Cardiac fibroblast (primary cell): ENCODE results near the gene LETM1.

Experiments used
- DNase-seq, 2 donors: peaks; one replicate each; pipeline versions ENCODE4 v3.0.0 to v3.0.0-alpha.2; 2010; ENCODE audit warnings: low read depth in 2 of 2
- H3K4me3 ChIP-seq, 2 donors: replicated peaks in 1 of 2; 1 replicate in 1 of 2; 2 replicates in 1 of 2; pipeline ENCODE4 v1.5.1; 2011; ENCODE audit warnings: low read depth in 2 of 2, low read length in 2 of 2, mild to moderate bottlenecking in 2 of 2, moderate library complexity in 1 of 2
- TF ChIP-seq, protein P1 (sequence below): IDR thresholded peaks from one replicate; pipeline ENCODE4 v1.5.1; 2011; ENCODE audit warnings: low read depth, mild to moderate bottlenecking, low read length, inconsistent platforms

Gene LETM1

DNA sequence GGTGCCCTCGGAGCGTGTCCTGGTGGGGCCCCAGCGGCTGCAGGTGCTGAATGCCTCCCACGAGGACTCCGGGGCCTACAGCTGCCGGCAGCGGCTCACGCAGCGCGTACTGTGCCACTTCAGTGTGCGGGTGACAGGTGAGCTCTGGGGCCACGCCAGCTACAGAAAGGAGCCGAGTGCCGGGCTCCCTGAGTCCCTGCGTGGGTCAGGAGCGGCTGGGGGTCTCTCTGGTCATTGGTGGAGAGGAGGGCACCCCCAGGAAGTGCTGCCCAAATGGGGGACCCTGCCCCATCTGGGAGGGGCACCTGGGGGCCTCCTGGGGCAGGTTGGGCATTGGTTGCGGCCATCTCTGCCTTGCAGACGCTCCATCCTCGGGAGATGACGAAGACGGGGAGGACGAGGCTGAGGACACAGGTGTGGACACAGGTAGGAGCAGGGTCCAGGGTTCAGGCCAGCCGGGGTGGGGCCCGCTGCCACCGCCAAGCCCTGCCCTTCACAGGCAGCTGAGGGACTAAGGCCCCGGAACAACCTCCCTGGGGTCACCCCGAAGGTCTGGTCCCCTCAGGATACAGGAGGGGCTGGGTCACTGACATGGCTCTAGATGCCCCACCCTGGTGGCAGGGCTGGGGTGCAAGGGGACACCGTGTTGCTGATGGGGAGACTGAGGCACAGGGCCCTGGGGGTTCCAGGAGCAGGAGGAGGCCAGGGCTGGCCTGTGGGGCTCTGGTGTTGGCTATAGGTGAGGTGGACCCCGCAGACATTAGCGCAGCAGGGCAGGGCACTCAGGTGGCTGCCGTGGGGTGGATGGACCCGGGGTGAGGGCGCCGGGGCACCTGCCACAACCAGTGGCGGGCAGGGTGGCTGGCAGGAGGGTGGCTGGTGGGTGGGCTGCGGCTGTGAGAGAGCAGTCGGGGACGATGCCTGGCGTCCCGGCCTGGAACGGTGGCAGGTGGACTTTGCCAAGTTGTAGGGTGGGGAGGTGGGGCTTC lies 56.3 kb downstream of the LETM1 start:
- no peak for DNase-seq
- H3K4me3 ChIP-seq = no peak overlapping the region
- TF ChIP-seq, protein P1, sequence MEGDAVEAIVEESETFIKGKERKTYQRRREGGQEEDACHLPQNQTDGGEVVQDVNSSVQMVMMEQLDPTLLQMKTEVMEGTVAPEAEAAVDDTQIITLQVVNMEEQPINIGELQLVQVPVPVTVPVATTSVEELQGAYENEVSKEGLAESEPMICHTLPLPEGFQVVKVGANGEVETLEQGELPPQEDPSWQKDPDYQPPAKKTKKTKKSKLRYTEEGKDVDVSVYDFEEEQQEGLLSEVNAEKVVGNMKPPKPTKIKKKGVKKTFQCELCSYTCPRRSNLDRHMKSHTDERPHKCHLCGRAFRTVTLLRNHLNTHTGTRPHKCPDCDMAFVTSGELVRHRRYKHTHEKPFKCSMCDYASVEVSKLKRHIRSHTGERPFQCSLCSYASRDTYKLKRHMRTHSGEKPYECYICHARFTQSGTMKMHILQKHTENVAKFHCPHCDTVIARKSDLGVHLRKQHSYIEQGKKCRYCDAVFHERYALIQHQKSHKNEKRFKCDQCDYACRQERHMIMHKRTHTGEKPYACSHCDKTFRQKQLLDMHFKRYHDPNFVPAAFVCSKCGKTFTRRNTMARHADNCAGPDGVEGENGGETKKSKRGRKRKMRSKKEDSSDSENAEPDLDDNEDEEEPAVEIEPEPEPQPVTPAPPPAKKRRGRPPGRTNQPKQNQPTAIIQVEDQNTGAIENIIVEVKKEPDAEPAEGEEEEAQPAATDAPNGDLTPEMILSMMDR = no peak

GRCh38 chr4:1798580-1799386 lies 57.2 kb downstream of the LETM1 start:
- no peak overlapping the region for H3K4me3 ChIP-seq
- TF ChIP-seq, protein P1 = no peak
- DNase-seq = no peak

- no peak for DNase-seq
- TF ChIP-seq, protein P1 = no peak
- H3K4me3 ChIP-seq = no peak overlapping the region
Observed at GRCh38 chr4:1797861-1798579, 57.9 kb downstream of the LETM1 start.

- TF ChIP-seq, protein P1 = no peak
- no peak for DNase-seq
- H3K4me3 ChIP-seq = no peak overlapping the region
Observed at GRCh38 chr4:1797298-1797860, 58.6 kb downstream of the LETM1 start.

GRCh38 chr4:1796486-1797204 lies 59.3 kb downstream of the LETM1 start:
- no peak for DNase-seq
- H3K4me3 ChIP-seq = no peak overlapping the region
- TF ChIP-seq, protein P1 = no peak
